GM20431 (cell line): ENCODE data around the gene ZNF385B.

Source experiments
- in situ Hi-C: fragments of 300-500 bp; cut with MseI, MboI; formaldehyde crosslinking; loops from one replicate; pipeline ENCODE4 v1.15.0; 2020; ENCODE audit warnings: low sequenced_read_pairs; ENCODE audit not compliant: unreplicated experiment

The ZNF385B gene

GRCh38 chr2:179533875-179534274, 327.5 kb downstream of the ZNF385B start:
- in situ Hi-C loops = no loop called here

DNA sequence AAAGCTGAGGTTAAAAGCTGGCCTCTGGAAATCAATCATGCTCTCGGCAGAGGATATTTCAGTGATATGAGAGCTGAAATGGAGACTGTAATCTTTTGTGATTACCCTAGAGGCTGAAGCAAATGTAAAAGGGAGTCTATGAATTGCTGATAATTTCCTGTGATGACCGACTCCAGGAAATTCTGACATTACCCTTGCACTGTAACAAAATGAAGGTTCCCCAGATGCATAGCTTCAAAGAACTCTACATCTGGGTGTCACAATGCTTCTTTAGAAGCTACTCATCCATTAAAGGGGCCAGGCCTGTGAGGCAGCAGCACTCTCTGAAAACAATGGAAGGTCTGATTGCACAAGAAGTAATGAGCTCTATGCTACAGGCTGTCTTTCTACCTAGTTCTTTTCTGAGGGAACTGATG, 328.5 kb downstream of the ZNF385B start:
- in situ Hi-C loops = no loop called here

DNA sequence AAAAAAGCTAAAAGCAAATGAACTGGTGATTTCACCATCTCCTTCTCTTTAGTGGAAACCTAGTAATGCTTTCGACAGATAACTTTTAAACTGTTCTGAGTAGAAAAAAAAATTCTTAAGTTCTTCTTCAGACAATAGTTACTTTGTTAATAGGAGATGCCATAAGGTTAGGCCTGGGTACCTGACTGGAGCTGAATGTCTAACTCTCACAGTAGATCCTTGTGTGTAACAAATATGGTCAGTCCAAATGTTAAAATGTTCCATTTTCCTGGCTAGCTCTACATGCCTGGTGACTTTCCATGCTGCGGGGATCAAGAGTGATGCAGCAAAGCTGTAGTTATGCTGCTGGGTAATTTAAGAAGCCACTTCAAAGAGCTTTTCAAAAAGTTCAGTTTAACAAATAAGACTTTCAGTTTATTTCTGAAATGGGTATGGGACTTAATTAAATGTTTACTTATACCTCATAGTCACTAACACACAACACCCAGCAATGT, 332.8 kb downstream of the ZNF385B start:
- in situ Hi-C loops = no loop called here

DNA sequence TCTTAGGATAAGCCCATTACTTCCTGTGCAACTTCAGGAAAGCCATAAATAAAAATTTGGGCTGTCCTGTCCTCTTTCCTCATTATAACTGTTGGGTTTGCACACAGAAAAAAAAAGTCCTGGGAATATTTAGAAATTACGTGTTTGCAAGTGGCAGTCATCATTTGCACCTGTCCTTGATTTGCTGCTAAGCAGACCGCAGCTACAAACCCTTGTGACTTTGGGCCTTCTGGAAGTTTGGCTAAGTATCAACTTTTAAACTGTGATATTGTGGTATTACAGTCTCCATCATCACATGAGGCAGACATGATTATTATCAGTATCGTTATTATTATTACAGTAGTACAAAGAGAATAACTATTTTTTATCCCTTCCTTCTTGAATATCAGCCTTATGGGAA, 336.1 kb downstream of the ZNF385B start:
- in situ Hi-C loops = no loop called here

DNA sequence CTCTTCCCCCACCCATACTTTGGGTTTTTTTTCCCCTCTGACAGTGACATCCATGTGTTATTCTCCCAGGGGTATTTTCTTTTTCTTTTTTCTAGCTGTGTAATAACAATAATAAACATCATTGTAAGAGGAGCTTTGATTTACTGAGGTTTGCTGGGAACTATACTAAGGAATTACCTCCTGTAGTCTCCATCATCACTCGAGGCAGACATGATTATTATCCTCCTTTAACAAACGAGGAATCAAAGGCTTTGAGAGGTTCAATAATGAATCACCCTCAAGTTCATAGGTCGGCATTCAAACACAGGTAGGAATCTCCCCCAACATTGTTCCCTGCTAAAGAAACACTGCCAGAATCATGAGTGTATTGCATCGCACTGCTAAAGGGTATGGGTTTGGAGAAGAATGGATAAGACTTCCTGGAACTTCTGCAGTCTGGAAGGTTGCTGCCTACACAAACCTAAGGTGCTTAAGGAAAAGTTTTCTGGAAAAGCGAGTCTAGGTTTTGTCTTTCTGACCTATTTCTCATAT, 336.5 kb downstream of the ZNF385B start:
- in situ Hi-C loops = no loop called here

GRCh38 chr2:179521944-179522343, 339.5 kb downstream of the ZNF385B start:
- in situ Hi-C loops = no loop called here

DNA sequence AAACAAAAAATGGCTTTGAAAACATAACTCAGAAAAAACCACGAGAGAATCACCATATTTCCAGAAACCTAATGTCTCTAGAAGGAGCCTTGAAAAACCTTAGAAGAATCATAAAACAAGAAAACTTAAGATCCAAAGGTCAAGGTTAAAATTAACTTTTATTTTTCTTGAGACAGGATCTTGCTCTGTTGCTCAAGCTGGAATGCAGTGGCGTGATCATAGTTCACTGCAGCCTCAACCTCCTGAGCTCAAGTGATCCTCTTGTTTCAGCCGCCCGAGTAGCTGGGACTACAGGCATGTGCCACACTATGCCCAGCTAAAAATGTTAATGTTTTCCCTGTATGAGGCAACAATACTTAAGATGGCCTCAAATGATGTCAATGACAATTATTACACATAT, 342.6 kb downstream of the ZNF385B start:
- in situ Hi-C loops = no loop called here

DNA sequence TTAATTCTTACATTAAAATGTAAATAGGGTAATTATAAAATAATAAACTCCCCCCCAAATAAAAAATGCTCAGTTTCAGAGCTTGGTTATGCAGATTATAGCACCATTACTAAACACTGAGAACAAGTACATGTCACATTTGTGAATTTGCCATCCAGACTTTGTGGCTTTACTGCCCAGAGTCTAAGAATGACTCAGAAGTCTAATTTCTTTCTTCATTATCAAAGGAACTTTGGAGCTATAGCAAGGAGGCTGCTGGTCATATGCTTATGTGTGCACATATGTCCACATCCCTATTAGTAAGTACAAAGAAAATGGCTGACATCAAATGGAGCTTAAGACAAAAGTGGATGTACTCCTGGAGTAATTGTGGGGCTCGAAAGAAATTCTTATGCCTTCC, 348.2 kb downstream of the ZNF385B start:
- in situ Hi-C loops = no loop called here

DNA sequence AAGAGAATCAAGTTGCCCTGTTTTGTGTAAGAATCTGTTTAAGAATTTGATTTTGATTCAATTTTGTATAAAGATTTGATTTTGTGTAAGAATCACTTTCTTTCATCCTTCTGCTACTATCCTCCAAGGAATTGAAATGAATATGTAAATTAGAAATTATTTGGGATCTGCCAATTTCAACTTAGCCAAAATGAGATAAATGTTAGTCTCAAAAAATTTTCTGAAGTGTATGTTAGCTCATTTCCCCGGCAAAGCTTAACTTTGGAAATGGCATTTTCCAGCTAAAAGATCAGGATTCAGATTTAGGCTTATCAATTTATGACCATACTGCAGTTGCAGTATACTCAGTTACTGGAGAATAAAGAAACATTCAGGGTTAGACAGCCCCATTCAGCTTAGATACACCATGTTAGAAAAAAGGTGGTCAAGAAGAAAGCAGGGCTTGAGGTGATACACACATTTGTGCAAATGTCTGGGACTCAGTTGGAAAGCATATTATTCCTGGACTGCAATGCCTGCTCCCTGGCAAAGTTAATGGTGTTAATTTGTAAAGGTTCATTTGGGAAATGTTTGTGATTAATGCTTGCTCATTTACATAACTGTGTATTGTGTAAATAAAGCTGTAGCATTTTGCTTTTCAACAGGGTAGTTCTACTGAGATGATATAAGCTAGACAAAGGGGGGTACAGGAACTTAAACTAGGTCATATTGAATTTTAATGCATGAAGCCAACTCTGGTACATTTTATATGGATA, 349.0 kb downstream of the ZNF385B start:
- in situ Hi-C loops = no loop called here

DNA sequence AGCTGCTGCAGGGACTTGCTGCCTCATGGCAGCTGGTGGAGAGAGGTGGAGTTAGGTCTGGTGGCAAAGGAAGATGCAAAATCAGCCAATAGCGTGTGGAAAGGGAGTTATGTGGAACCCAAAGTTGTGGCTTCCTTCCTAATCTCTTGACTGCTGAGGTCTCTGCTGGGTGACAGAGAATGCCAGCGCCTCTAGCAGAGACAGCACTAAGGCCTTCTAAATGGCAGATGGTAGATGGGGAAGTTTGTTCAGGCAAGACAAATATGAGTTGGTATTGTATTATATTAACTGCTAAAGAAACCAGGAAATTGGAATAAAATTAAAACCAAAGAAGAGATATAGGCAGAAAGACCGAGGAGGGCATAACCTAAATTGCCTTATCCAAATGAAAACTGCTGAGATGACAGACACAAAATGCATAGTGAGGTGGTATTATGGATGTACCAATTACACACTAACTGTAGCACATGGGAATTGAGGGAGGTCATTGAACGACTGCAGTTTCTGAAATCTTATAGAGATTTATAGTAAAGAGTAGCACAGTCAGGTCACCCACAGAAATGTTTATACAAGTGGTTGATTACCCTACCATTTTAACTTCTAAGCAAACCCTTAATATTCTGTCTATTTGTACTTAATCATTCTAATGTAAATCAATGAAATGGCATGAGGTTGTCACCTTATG, 350.2 kb downstream of the ZNF385B start:
- in situ Hi-C loops = no loop called here

- in situ Hi-C loops = no loop called here
These were observed 366.1 kb downstream of the ZNF385B start for GRCh38 chr2:179495315-179495714.

DNA sequence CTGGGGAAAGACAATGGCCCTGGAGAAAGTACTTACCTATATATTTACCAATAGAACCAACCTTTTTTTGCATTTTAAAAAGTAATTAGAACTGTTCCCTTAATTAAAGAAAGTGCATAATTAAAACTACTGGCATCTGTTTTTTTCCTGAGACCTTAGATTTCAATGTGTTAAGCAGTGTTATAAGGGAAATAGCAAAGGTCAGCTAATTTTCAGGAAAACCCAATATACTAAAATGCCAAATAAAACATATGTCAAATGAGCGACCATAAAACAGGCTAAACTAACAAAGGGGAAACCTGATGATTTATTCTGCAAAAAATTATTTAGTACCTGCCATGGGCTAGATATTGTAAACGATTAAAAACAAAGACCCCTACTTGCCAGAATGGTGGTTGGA, 372.8 kb downstream of the ZNF385B start:
- in situ Hi-C loops = no loop called here

DNA sequence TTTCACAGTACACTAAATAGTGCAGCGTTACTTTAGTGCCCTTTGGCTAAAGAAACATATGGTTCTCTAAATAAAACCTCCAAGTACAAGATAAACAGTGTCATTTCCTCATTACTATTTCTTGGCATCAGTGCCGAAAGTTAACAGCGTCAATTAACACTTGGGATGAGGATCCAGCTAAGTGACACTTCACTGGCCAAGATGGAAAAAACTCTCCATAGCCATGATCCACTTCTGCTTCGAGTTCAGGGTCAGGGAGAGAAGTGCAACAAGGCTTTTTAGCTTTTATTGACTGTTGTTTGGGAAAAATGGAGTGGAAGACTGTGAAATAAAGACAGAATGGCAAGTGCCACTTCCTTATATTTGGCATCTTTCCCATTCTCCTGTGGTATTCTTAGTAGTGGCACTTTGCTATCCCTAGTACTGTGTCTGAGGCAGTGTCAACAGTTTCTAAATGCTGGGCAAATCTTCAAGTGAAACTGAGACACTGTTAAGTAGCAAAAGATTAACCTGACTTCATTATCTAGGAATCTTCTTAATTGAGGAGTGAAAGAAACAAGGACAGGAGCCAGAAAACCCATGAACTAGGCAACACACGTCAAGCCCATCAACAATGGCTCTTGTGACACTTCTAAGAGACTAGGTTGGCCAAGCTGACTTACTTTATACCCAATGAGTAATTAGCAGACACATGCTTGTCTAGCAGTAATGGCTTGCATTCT, 374.2 kb downstream of the ZNF385B start:
- in situ Hi-C loops = no loop called here

- in situ Hi-C loops = no loop called here
These were observed 378.3 kb downstream of the ZNF385B start for GRCh38 chr2:179483131-179483530.

DNA sequence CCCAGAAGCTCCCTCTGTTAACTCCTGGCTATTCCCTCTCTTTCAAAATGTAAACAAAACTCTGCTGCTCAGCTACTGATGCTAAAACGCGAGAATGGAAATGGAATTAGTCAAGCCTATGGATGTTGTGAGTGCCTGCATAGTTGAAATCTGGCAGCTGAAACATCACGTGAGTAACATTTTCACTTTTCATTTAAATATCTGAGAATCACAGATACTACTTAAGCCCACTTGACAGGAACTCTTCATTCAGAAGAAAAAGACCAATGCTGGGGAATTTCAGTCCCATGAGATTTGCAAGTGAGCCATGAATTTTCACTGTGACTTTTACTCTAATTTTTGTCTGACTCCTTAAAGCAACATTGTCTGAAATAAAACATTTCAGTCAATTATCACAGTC, 381.5 kb downstream of the ZNF385B start:
- in situ Hi-C loops = no loop called here

GRCh38 chr2:179478771-179479170, 382.6 kb downstream of the ZNF385B start:
- in situ Hi-C loops = no loop called here

- in situ Hi-C loops = no loop called here
These were observed 390.4 kb downstream of the ZNF385B start for GRCh38 chr2:179470992-179471391.

- in situ Hi-C loops = no loop called here
These were observed 391.3 kb downstream of the ZNF385B start for GRCh38 chr2:179470089-179470488.

DNA sequence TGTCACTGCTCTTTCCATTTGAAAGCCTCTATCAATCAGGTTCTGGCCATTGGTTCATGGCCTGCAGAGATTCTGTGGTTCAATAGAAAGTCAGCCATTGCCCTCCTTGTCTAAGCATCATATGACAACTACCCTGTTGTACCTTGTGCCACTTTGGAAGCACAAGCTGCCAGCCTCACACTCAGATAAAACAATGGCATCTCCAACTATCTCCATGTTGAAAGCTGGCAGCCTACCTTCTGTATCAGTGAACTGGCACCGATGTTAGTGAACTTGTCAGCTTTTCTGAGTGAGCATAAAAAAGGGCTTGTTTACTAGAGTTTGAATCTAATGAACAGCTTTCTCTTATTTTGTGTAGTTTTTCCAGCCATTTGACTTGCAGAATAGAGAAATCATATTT, 393.5 kb downstream of the ZNF385B start:
- in situ Hi-C loops = no loop called here

- in situ Hi-C loops = no loop called here
These were observed 394.3 kb downstream of the ZNF385B start for GRCh38 chr2:179467111-179467510.

DNA sequence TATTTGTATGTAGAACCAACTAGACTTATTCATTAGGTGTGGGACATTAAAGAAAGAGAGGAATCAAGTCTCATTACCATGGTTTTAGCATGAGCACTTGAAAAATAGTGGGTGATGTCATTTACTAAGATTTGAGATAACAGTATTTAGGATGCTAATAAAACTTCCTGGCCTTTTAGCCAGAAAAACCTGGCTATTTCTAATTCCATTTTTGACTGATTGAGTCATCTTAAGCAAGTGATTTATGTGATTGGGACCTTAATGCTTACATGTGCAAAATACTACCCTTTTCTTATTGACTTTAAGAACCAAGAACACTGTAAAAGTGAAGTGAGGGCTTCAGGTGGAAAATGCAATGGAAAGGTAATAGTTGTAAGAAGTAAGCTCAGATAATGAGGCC, 400.0 kb downstream of the ZNF385B start:
- in situ Hi-C loops = no loop called here
